ENCODE data around the gene MAD2L2. TPM values are rescaled to one million over a fixed set of nuclear protein-coding genes. Genes with fewer than 3 reads are reported as not detected.

MAD2L2 gene
- total and polyA plus RNA-seq, 9 of the 15 experiments (the other 6 are each of a cell fraction or from before 2014, with no cell fraction given) = 12.4 to 286 (median 143) TPM

GRCh38 chr1:11680270-11681070, 478 bp downstream of the MAD2L2 start (continued):
- no peak for TF ChIP-seq TCF7L2 (IDR thresholded peaks at IDR 0.05; ENCODE audit: low read depth, low read length)
- TF ChIP-seq PRPF4 (IDR thresholded peaks at IDR 0.05; ENCODE audit: insufficient read depth, low read depth, low read length, poor library complexity, severe bottlenecking) = no peak
- no peak for TF ChIP-seq TAF15 (IDR thresholded peaks at IDR 0.05; ENCODE audit: low read depth, low read length)
- TF ChIP-seq SREBF2 (CRISPR knock-in tag; IDR thresholded peaks at IDR 0.05) = no peak
- TF ChIP-seq ETS2 (tag; IDR thresholded peaks at IDR 0.05; ENCODE audit: borderline replicate concordance, poor library complexity, severe bottlenecking) = no peak
- TF ChIP-seq JUNB (CRISPR knock-in tag; conservative IDR thresholded peaks at IDR 0.05) = no peak
- peak; percentile 75 for TF ChIP-seq RBM22 (IDR thresholded peaks at IDR 0.05; ENCODE audit: low read depth, low read length, poor library complexity, severe bottlenecking)
- TF ChIP-seq ZKSCAN3 (CRISPR knock-in tag; IDR thresholded peaks at IDR 0.05) = no peak
- TF ChIP-seq SAFB2 (IDR thresholded peaks at IDR 0.05; ENCODE audit: borderline replicate concordance, low read depth, low read length, severe bottlenecking) = no peak
- TF ChIP-seq ZMIZ1 (IDR thresholded peaks at IDR 0.05; ENCODE audit: low read depth in 2 of 2, low read length in 2 of 2) = no peak
- no peak for TF ChIP-seq PTTG1 (tag; IDR thresholded peaks at IDR 0.05; ENCODE audit: low read depth)
- peak in 1 of 2 experiments; percentile 38; a peak in 1 of 4 replicates for TF ChIP-seq TEAD1 (CRISPR knock-in tag; IDR thresholded peaks at IDR 0.05)
- 0 out of 2 replicates have a peak, but pooled peaks have one; percentile 51 for TF ChIP-seq ZNF830 (CRISPR knock-in tag; IDR thresholded peaks at IDR 0.05)
- no peak for TF ChIP-seq DMBX1 (CRISPR knock-in tag; IDR thresholded peaks at IDR 0.05; ENCODE audit: borderline replicate concordance)
- no peak for TF ChIP-seq NFATC3 (IDR thresholded peaks at IDR 0.05)
- no peak for TF ChIP-seq ZNF780A (CRISPR knock-in tag; IDR thresholded peaks at IDR 0.05)
- 0 out of 2 replicates have a peak, but pooled peaks have one; percentile 39 for TF ChIP-seq ZNF408 (CRISPR knock-in tag; IDR thresholded peaks at IDR 0.05; ENCODE audit: low read depth)
- TF ChIP-seq PHF21A (IDR thresholded peaks at IDR 0.05; ENCODE audit: borderline replicate concordance, low read depth) = 0 out of 2 replicates have a peak, but pooled peaks have one; percentile 27
- no peak for TF ChIP-seq CBX5 (IDR thresholded peaks at IDR 0.05; ENCODE audit: borderline replicate concordance, low read depth)
